GM12872 (cell line): ENCODE data around the gene SYDE1.

ENCODE experiments used
- CTCF ChIP-seq: IDR thresholded peaks from 3 replicates; pipeline ENCODE4 v1.5.1; 2011; ENCODE audit warnings: low read depth, mild to moderate bottlenecking, low read length, moderate library complexity; ENCODE audit not compliant: insufficient read depth

The SYDE1 gene

GRCh38 chr19:15091918-15092753 is 15.1 kb upstream of the SYDE1 start:
- TF ChIP-seq CTCF: peak; percentile 58

- no peak for TF ChIP-seq CTCF
Observed at GRCh38 chr19:15093001-15093400, 14.2 kb upstream of the SYDE1 start.

- no peak for TF ChIP-seq CTCF
Observed at GRCh38 chr19:15096223-15096622, 11.0 kb upstream of the SYDE1 start.

- TF ChIP-seq CTCF: no peak
Observed at GRCh38 chr19:15098460-15098859, 8.7 kb upstream of the SYDE1 start.

- no peak for TF ChIP-seq CTCF
Observed at GRCh38 chr19:15099017-15099582, 8.1 kb upstream of the SYDE1 start.

- TF ChIP-seq CTCF: peak; percentile 81
Observed at GRCh38 chr19:15101479-15102082, 5.6 kb upstream of the SYDE1 start.

- no peak for TF ChIP-seq CTCF
Observed at GRCh38 chr19:15104003-15104402, 3.2 kb upstream of the SYDE1 start.
